Measurements from ENCODE around the gene FAM20A. TPM values are rescaled to one million over a fixed set of nuclear protein-coding genes. Genes with fewer than 3 reads are reported as not detected.

The FAM20A gene
- total and polyA plus RNA-seq, 9 of the 15 experiments (the other 6 are each of a cell fraction or from before 2014, with no cell fraction given) = 0.07 TPM; not detected in 8

DNA sequence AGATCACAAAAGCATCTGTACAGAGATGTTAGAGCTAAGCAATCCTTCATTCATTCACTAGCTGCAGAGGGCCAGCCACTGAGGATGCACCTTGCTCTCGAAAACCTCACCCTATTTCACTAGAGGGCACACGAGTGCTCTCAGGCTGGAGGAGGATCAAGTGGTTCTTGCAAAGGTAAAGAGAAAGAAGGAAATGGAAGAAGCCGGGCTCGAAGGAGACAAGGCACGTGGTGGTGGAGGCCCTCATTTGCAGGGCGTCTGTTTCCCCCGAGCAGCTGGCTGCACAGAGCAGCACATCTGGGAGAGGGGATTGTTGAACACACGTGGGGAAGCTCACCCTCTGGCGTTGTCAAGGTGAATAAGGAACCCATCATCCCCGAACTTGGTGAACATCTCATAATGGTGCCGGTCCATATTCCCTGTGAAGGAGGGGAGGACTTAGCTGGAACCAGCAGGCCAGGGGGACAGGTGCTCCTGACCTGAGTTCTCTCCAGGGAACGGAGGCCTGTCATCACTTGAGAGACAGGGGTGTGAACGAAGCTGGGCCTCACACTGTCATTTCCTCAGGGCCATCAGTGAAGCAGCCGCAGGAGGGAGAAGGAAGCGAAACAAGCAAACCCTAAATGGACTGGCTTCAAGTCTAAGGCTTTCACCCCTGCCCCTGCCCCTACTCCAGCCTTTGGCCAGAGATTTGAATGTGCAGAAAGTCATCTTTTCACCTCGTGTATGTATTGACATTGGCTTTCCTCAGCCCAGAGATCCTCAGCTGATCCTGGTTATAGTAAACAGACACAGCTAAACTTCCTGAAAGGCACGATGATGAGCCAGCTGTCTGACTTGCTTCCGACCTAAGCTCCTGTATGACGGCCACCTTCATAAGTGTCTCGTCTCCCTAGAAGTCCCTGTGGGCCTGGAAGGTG lies 61.4 kb downstream of the FAM20A start:
- ChIA-PET CTCF (ENCODE audit: low intra/inter-chr PET ratio) (interaction anchor here (1.2 kb wide), 1 partner anchor 220 kb away, joined by 4 read pairs; no protein-coding TSS in a partner anchor), POLR2A (interaction anchor here (1.0 kb wide), 1 partner anchor 27 kb away, joined by 3 read pairs; the partner anchor contains the start of gene PRKAR1A)
- Histone ChIP-seq H3K27me3 (ENCODE audit: control insufficient read depth in 2 of 2, insufficient read depth in 2 of 2, low read length in 2 of 2) (peaks cover 7 to 20% of the 10 kb centered on the region in 2 experiments), H2AFZ (ENCODE audit: low read depth, low read length) (no peak overlapping the region), H3K9me3 (replicated peaks; ENCODE audit: control insufficient read depth, insufficient read depth, low read depth, low read length) (no peaks in the 10 kb centered on the region), H3K9ac (ENCODE audit: insufficient read depth in 1 of 2, low read depth in 2 of 2, low read length in 2 of 2) (no peak overlapping the region), H3K4me1 (replicated peaks in 1 of 2; ENCODE audit: control insufficient read depth in 2 of 2, insufficient read depth in 2 of 2, low read length in 2 of 2) (no peaks in the 10 kb centered on the region), H3K36me3 (ENCODE audit: control insufficient read depth, insufficient read depth, low read length) (peaks cover 3% of the 10 kb centered on the region; the same call in 1 of the 3 replicates), H3K4me3 (no peak overlapping the region), H3K9me1 (ENCODE audit: control insufficient read depth, insufficient read depth, low read length) (no peaks in the 10 kb centered on the region), H3K4me2 (ENCODE audit: insufficient read depth, low read length) (no peak overlapping the region), H4K20me1 (replicated peaks; ENCODE audit: control insufficient read depth, insufficient read depth, low read length) (peaks cover 3% of the 10 kb centered on the region; the same call in 1 of the 2 replicates), H3K79me2 (ENCODE audit: control insufficient read depth, insufficient read depth, low read length) (no peaks in the 10 kb centered on the region), H3K27ac (ENCODE audit: extremely low read depth, low read depth, low read length) (no peak overlapping the region)
- no TSS peak for BruUV-seq (replicated peaks)
- ATAC-seq (peak; percentile 61; the same call in 2 of the 3 replicates), DNase-seq (ENCODE audit: extremely low read depth in 1 of 4, low spot score in 3 of 4) (peak in 1 of 4 experiments; percentile 22), FAIRE-seq (no peak)
- intact Hi-C loops (cut with micrococcal nuclease) (no loop called here), in situ Hi-C loops (cut with MboI) (no loop called here)
- TF ChIP-seq ZNF24 (IDR thresholded peaks at IDR 0.05) = peak; percentile 81; the same call in 1 of the 2 replicates
- TF ChIP-seq RAD21 (CRISPR knock-in tag; conservative IDR thresholded peaks at IDR 0.05 in 1 of 2, IDR thresholded peaks at IDR 0.05 in 1 of 2) = peak; percentile 7 to 35; a peak in 2 of 4 replicates
- TF ChIP-seq, protein P1, sequence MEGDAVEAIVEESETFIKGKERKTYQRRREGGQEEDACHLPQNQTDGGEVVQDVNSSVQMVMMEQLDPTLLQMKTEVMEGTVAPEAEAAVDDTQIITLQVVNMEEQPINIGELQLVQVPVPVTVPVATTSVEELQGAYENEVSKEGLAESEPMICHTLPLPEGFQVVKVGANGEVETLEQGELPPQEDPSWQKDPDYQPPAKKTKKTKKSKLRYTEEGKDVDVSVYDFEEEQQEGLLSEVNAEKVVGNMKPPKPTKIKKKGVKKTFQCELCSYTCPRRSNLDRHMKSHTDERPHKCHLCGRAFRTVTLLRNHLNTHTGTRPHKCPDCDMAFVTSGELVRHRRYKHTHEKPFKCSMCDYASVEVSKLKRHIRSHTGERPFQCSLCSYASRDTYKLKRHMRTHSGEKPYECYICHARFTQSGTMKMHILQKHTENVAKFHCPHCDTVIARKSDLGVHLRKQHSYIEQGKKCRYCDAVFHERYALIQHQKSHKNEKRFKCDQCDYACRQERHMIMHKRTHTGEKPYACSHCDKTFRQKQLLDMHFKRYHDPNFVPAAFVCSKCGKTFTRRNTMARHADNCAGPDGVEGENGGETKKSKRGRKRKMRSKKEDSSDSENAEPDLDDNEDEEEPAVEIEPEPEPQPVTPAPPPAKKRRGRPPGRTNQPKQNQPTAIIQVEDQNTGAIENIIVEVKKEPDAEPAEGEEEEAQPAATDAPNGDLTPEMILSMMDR (IDR thresholded peaks at IDR 0.05 in 2 of 3, conservative IDR thresholded peaks at IDR 0.05 in 1 of 3; ENCODE audit: insufficient read depth in 2 of 3, low read depth in 1 of 3, low read length in 3 of 3) = peak in 2 of 3 experiments; percentile 35 to 46; a peak in 4 of 6 replicates
- TF ChIP-seq NR2F6 (CRISPR knock-in tag; IDR thresholded peaks at IDR 0.05) = no peak
- 61% methylated on average over 20 of the region's 20 CpGs for WGBS (ENCODE audit: insufficient coverage, low coverage, missing lambda C conversion rate)

Data from K562 (cell line).